ENCODE data around the gene BMERB1. TPM values are rescaled to one million over a fixed set of nuclear protein-coding genes. Genes with fewer than 3 reads are reported as not detected.

Gene BMERB1
- polyA plus RNA-seq, 1 of the 3 experiments (the other 2 are of a cell fraction) = 33.9 TPM

GRCh38 chr16:15535772-15536171 is 101.4 kb downstream of the BMERB1 start:
- 94% methylated on average over 6 of the region's 6 CpGs for WGBS (ENCODE audit: low lambda C conversion rate)

More at GRCh38 chr16:15535772-15536171, 101.4 kb downstream of the BMERB1 start:
- TF ChIP-seq ELF1 (IDR thresholded peaks at IDR 0.05) = no peak
- no peak for TF ChIP-seq FOSL2 (IDR thresholded peaks at IDR 0.05; ENCODE audit: borderline replicate concordance, low read depth)
- TF ChIP-seq REST (IDR thresholded peaks at IDR 0.05; ENCODE audit: low read depth, low read length) = no peak
- no peak for TF ChIP-seq CTCF (IDR thresholded peaks at IDR 0.05)
- TF ChIP-seq IRF3 (IDR thresholded peaks at IDR 0.05; ENCODE audit: low read depth, low read length) = no peak
- TF ChIP-seq TAF1 (IDR thresholded peaks at IDR 0.05; ENCODE audit: borderline replicate concordance, low read depth, low read length) = no peak
- no peak for TF ChIP-seq NFIC (IDR thresholded peaks at IDR 0.05; ENCODE audit: borderline replicate concordance)
- TF ChIP-seq MAX (IDR thresholded peaks at IDR 0.05; ENCODE audit: low read depth) = no peak
- TF ChIP-seq YY1 (IDR thresholded peaks at IDR 0.05; ENCODE audit: low read depth) = no peak
- no peak for TF ChIP-seq MEF2A (IDR thresholded peaks at IDR 0.05; ENCODE audit: borderline replicate concordance, low read depth)
- no peak for TF ChIP-seq MXI1 (IDR thresholded peaks at IDR 0.05; ENCODE audit: low read depth, low read length)
- no peak for TF ChIP-seq EP300 (IDR thresholded peaks at IDR 0.05; ENCODE audit: borderline replicate concordance in 1 of 2, low read depth in 1 of 2, low read length in 1 of 2)
- TF ChIP-seq EZH2phosphoT487 (IDR thresholded peaks at IDR 0.05; ENCODE audit: borderline replicate concordance, low read depth) = no peak
- TF ChIP-seq SIN3A (IDR thresholded peaks at IDR 0.05; ENCODE audit: borderline replicate concordance, low read depth, low read length) = no peak
- no peak for TF ChIP-seq RFX5 (IDR thresholded peaks at IDR 0.05; ENCODE audit: low read length)
- no peak for TF ChIP-seq GABPA (IDR thresholded peaks at IDR 0.05; ENCODE audit: low read depth)
- TF ChIP-seq USF1 (IDR thresholded peaks at IDR 0.05; ENCODE audit: borderline replicate concordance, low read depth) = no peak
- TF ChIP-seq GATA2 (CRISPR knock-in tag; IDR thresholded peaks at IDR 0.05) = no peak
- ChIA-PET CTCF (interaction anchor here (3.9 kb wide), 1 partner anchor 15 kb away, joined by 16 read pairs; no protein-coding TSS in a partner anchor), POLR2A (interaction anchor here (0.7 kb wide), 1 partner anchor 459 kb away, joined by 3 read pairs; no protein-coding TSS in a partner anchor)
- no peaks in the 10 kb centered on the region for H3K36me3 ChIP-seq (replicated peaks in 1 of 2; ENCODE audit: control insufficient read depth in 1 of 2, insufficient read depth in 2 of 2, low read length in 1 of 2)
- no peak overlapping the region for H3K9ac ChIP-seq
- H3K27me3 ChIP-seq (ENCODE audit: insufficient read depth) = no peaks in the 10 kb centered on the region
- H3K27ac ChIP-seq (ENCODE audit: low read depth in 2 of 2, low read length in 1 of 2) = no peak overlapping the region
- no peaks in the 10 kb centered on the region for H3K79me2 ChIP-seq (ENCODE audit: insufficient read depth)
- no peaks in the 10 kb centered on the region for H4K20me1 ChIP-seq (ENCODE audit: insufficient read depth)
- H3K9me3 ChIP-seq = no peaks in the 10 kb centered on the region
- no peaks in the 10 kb centered on the region; a peak in 1 of 4 replicates for H3K4me1 ChIP-seq (ENCODE audit: control insufficient read depth in 1 of 2, insufficient read depth in 2 of 2, low read depth in 1 of 2, low read length in 1 of 2)
- no peaks in the 10 kb centered on the region for H3F3A ChIP-seq (replicated peaks; ENCODE audit: insufficient read depth)
- H2AFZ ChIP-seq (ENCODE audit: low read depth) = no peak overlapping the region
- H3K9me2 ChIP-seq = no peaks in the 10 kb centered on the region
- no peak overlapping the region for H3K4me3 ChIP-seq (ENCODE audit: low read depth in 2 of 2, low read length in 1 of 2)
- DNase-seq = no peak
- no peak overlapping the region for H3K4me2 ChIP-seq
